Vagina (tissue), 2 donors: Measurements from ENCODE around the gene MYL2.

Experiments
- POLR2A ChIP-seq, 2 donors: fragments of 450-650 bp; IDR thresholded peaks; one replicate each; pipeline ENCODE4 v1.6.1; 2017; ENCODE audit warnings: antibody characterized with exemption in 2 of 2, mild to moderate bottlenecking in 2 of 2, moderate library complexity in 2 of 2
- POLR2AphosphoS5 ChIP-seq, 2 donors: sonication (generic); formaldehyde crosslinking; IDR thresholded peaks; one replicate each; pipeline ENCODE4 v1.9.0; 2017; ENCODE audit warnings: antibody characterized with exemption in 2 of 2, mild to moderate bottlenecking in 2 of 2, low read depth in 1 of 2; ENCODE audit not compliant: insufficient read depth in 1 of 2
- TF ChIP-seq, protein P1 (sequence below), 3 experiments: fragments of 450-650 bp in 2 of 3; fragments of 200-600 bp in 1 of 3; sonication (generic) in 1 of 3; IDR thresholded peaks; one replicate each; pipeline ENCODE4 v1.5.1; 2017 to 2019; ENCODE audit warnings: antibody characterized with exemption in 3 of 3, mild to moderate bottlenecking in 2 of 3, moderate library complexity in 2 of 3

DNA sequence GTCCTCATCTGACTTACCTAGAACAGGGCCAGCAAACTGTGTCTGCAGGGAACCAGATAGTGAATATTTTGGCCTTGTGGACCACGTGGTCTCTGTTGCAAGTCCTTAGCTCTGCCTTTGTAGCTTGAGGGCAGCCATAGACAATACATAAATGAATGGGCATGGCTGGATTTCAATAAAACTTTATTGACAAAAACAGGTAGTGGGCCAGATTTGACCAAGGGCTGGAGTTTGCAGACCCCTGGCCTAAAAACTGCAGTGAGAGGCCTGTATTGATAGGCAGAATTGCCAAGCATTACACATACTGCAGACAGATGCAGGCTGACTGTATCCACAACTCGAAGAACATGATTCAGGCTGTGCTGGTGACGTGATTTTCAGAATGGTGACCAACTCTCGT lies 48.3 kb downstream of the MYL2 start:
- TF ChIP-seq POLR2A (IDR thresholded peaks at IDR 0.05): no peak
- TF ChIP-seq, protein P1, sequence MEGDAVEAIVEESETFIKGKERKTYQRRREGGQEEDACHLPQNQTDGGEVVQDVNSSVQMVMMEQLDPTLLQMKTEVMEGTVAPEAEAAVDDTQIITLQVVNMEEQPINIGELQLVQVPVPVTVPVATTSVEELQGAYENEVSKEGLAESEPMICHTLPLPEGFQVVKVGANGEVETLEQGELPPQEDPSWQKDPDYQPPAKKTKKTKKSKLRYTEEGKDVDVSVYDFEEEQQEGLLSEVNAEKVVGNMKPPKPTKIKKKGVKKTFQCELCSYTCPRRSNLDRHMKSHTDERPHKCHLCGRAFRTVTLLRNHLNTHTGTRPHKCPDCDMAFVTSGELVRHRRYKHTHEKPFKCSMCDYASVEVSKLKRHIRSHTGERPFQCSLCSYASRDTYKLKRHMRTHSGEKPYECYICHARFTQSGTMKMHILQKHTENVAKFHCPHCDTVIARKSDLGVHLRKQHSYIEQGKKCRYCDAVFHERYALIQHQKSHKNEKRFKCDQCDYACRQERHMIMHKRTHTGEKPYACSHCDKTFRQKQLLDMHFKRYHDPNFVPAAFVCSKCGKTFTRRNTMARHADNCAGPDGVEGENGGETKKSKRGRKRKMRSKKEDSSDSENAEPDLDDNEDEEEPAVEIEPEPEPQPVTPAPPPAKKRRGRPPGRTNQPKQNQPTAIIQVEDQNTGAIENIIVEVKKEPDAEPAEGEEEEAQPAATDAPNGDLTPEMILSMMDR (IDR thresholded peaks at IDR 0.05): no peak
- no peak for TF ChIP-seq POLR2AphosphoS5 (IDR thresholded peaks at IDR 0.05; ENCODE audit: insufficient read depth in 1 of 2, low read depth in 1 of 2)
